GM10266 (cell line): ENCODE data around the gene SP110.

Experiments
- DNase-seq: peaks from one replicate; pipeline ENCODE4 v3.0.0; 2012; ENCODE audit errors: extremely low spot score
- TF ChIP-seq, protein P1 (sequence below): IDR thresholded peaks from 2 replicates; pipeline ENCODE4 v1.5.1; 2012; ENCODE audit warnings: mild to moderate bottlenecking, low read depth; ENCODE audit not compliant: control insufficient read depth, insufficient read depth; ENCODE audit errors: missing control alignments

The SP110 gene

DNA sequence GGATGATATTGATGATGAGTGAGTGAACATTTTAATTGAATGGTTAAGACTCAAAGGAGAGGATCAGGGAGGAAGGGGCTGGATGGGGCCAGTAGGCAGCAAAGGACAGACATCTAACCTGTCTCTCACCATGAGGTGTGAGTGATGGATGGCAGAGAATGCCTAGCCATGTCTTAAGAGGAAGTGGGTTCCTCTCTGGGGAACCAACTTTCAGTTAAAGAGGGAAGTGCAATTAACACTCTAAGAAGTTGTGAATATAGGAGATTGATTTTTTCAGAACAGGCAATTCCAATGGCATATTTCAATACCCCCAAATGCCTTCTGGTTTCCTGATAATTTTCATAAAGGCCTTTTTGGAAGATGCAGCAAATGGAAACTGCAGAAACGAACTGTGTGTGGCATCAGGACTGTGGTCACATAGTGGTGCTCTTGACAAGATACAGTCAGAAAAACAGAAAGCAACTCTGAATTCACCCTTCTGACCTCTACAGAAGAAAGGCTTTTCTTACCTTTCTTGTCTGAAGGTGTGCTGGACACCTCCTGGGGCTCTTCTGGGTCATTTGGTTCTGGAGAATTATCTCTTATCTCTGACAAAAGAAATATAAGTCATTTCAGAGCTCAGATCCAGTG is 10.2 kb downstream of the SP110 start:
- DNase-seq: no peak
- TF ChIP-seq, protein P1, sequence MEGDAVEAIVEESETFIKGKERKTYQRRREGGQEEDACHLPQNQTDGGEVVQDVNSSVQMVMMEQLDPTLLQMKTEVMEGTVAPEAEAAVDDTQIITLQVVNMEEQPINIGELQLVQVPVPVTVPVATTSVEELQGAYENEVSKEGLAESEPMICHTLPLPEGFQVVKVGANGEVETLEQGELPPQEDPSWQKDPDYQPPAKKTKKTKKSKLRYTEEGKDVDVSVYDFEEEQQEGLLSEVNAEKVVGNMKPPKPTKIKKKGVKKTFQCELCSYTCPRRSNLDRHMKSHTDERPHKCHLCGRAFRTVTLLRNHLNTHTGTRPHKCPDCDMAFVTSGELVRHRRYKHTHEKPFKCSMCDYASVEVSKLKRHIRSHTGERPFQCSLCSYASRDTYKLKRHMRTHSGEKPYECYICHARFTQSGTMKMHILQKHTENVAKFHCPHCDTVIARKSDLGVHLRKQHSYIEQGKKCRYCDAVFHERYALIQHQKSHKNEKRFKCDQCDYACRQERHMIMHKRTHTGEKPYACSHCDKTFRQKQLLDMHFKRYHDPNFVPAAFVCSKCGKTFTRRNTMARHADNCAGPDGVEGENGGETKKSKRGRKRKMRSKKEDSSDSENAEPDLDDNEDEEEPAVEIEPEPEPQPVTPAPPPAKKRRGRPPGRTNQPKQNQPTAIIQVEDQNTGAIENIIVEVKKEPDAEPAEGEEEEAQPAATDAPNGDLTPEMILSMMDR: no peak

DNA sequence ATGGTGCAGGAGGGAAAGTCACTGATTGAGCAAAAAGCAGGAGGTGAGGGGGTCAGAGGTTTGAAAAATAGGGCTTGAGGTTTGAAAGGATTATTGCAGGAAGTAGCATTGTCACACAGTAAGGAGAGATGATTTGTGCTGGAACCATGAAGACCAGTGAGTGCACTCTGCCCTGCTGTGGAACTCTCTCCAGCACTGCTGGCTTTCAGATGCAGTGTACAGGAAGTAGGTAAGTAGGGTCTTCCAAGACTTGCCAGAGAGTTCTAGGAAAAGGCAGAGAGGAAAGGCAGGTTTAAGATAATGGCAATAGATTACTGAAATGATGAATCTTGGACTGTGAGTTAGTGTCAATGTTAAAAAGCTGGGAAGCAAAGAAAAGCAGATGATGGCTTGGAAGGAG is 11.2 kb downstream of the SP110 start:
- no peak for DNase-seq
- TF ChIP-seq, protein P1: no peak

DNA sequence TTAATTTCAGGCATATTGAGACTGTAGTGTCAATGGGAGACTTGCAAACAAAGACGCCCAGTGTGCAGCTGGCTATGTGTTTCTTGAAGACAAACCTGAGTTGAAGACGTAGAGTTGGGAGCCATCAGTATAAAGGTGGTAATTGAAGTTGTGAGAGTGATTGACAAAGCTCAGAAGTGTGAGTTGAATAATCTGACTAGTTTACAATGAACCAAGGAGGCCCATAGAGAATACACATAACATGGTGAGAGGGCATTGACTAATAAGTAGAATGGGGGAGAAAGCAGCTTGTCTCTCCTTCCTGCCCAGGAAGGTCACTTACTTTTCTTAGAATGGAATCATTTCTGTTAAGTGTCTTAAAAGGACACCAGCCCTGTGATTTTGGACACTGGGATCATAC is 14.1 kb downstream of the SP110 start:
- no peak for DNase-seq
- TF ChIP-seq, protein P1: no peak

DNA sequence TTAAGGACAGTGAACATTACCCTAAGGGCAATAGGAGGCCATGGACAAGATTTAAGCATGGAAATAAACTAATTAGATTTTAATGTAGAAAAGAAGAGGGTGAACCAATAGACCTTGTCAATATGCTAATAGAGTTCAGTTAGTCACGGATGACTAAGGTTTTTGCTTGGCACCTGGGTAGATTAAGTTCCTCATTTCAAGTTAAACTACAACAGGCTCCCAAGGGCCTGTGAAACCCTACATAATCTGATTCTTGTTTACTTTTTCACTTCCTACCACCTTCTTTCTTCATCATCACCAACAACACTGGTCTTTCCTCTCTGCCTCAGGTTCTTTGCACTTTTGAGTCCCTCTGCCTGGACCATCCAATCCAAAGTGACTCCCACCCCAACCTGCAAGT is 14.8 kb downstream of the SP110 start:
- no peak for DNase-seq
- TF ChIP-seq, protein P1: no peak

DNA sequence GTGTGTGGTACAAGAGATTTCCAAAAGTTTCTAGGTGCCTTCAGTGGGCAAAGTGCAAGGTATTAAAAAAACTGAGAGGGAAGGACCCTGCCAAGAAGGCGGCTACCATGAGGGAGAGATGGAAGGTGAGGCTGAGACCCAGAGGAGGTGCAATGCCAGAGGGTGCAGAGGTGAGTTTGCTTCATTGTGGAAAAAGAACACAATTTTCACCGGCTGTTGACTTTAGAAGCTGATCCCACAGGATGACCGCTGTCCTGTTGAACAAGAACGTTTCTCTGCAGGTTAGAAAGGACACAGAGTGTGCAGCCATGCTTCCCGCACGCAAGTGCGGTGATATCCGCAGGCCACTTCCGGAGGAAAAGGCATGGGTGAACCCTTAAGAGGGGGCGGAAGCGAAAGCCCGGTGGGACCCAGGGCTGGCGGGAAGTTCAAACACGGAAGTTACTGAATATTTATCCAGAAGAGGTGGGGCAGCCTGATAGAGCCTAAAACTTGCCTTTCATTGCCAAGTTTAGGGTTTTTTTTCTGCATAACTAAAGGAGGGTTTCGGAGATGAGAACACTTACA is 16.6 kb downstream of the SP110 start:
- TF ChIP-seq, protein P1: no peak
- DNase-seq: peak; percentile 36

DNA sequence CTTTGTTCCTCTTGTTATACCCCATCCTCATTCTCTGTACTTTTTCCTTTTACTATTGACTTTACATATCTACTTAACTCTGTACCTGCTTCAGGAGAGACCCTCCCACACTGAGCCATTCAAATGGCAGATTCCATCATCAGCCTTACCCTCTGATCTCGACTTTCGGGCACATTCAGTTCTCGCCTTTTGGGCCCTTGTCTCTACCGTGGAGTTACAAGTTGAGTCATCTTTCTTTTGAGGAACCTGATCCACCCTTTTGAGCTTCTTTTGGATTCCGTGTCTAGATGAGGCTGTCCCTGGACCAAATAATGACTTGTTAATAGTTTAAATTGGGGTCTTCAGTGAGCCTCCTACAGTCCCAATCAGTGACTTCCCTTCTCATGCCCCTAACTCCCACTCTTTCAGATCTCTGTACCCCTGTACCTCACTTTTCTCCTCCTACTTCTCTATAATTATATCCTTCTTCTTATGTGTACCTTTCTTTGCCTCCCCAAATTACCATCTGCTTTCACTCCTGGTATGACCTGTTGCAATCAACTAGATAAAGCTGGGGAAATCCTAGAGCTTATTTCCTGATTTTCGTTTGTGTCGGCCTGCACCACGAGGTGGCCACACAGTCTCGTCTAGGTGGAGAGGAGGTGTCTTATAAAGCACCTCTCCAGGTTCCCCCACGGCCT is 17.2 kb downstream of the SP110 start:
- peak; percentile 43 for DNase-seq
- TF ChIP-seq, protein P1: peak; percentile 69
